ENCODE measurements around the gene NTNG1. TPM values are rescaled to one million over a fixed set of nuclear protein-coding genes. Genes with fewer than 3 reads are reported as not detected.
A peak's percentile ranks its signal among the peaks of the same experiment; 100 is the strongest.
"Not testable (repeated sequence)": the region's sequence is repeated elsewhere in the genome, so short reads cannot be mapped to it uniquely, and the experiment has no call there.

Gene NTNG1
- total and polyA plus RNA-seq, 2 donors, result 1.6 to 5.1 TPM

DNA sequence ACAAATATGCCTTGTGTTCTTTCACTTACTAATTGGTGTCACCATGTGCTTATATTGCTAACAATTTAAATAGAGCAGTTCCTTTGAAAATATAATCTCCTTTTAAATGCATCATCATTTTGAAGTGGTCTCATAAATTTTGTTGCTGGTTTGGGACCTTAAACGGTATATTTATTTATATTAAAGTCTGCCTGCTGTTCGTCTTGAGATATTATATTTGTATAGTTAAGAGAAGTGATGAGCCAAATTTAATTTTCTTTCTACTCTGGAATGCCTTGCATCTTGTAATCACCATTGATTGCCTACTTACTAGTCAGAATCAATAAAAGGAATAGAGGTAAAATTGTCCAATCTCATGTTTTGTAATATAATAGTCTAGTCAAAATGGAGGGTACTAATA, 91.6 kb downstream of the NTNG1 start:
- WGBS, result 97% methylated on average over 2 of the region's 2 CpGs
- no peak overlapping the region for H3K4me3 ChIP-seq (ENCODE audit: low read length in 2 of 2)
- DNase-seq (ENCODE audit: low read depth in 6 of 9, low spot score in 9 of 9), result no peak
- H3K9me3 ChIP-seq (ENCODE audit: control insufficient read depth in 2 of 2, insufficient read depth in 1 of 2, low read length in 1 of 2), result peaks cover 1 to 2% of the 10 kb centered on the region in 2 donors
- no peak overlapping the region for H3K27ac ChIP-seq (ENCODE audit: low read depth in 1 of 2, low read length in 1 of 2)
- no peaks in the 10 kb centered on the region for H3K4me1 ChIP-seq (ENCODE audit: control insufficient read depth in 2 of 2, insufficient read depth in 2 of 2, low read length in 2 of 2)
- H3K27me3 ChIP-seq (ENCODE audit: control insufficient read depth in 2 of 2, insufficient read depth in 1 of 2, low read length in 1 of 2), result no peaks in the 10 kb centered on the region
- H3K36me3 ChIP-seq (ENCODE audit: control insufficient read depth in 2 of 2, insufficient read depth in 2 of 2, low read length in 1 of 2), result no peaks in the 10 kb centered on the region

DNA sequence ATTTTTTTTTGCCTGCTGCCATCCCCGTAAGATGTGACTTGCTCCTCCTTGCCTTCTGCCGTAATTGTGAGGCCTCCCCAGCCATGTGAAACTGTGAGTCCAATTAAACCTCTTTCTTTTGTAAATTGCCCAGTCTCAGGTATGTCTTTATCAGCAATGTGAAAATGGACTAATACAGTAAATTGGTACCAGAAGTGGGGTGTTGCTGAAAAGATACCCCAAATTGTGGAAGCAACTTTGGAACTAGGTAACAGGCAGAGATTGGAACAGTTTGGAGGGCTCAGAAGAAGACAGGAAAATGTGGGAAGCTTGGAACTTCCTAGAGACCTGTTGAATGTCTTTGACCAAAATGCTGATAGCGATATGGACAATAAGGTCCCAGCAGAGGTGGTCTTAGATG, 95.9 kb downstream of the NTNG1 start:
- H3K4me3 ChIP-seq (ENCODE audit: low read length in 2 of 2); H3K9me3 ChIP-seq (ENCODE audit: control insufficient read depth in 2 of 2, insufficient read depth in 1 of 2, low read length in 1 of 2); H3K27me3 ChIP-seq (ENCODE audit: control insufficient read depth in 2 of 2, insufficient read depth in 1 of 2, low read length in 1 of 2); DNase-seq (ENCODE audit: low read depth in 6 of 9, low spot score in 9 of 9); H3K4me1 ChIP-seq (ENCODE audit: control insufficient read depth in 2 of 2, insufficient read depth in 2 of 2, low read length in 2 of 2); H3K36me3 ChIP-seq (ENCODE audit: control insufficient read depth in 2 of 2, insufficient read depth in 2 of 2, low read length in 1 of 2); H3K27ac ChIP-seq (ENCODE audit: low read depth in 1 of 2, low read length in 1 of 2): not testable (repeated sequence)
- 98% methylated on average over 3 of the region's 3 CpGs for WGBS

DNA sequence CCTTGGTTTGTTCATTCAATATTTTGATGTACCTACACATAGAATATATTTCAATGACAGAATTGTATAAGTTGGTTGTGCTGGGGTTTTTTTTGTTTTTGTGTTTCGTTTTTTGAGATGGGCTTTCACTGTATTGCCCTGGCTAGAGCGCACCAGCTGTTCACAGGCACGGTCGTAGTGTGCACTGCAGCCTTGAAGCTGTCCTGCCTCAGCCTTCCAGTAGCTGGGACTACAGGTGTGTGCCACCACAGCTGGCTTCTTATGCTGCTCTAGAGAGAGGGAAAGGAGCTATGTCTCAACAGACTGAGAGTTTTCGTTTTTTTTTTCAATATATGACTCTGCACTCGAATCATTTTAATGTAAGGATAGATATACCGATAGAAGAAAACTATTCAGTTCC, 102.6 kb downstream of the NTNG1 start:
- Histone ChIP-seq H3K27ac (ENCODE audit: low read depth in 1 of 2, low read length in 1 of 2) (no peak overlapping the region), H3K4me1 (ENCODE audit: control insufficient read depth in 2 of 2, insufficient read depth in 2 of 2, low read length in 2 of 2) (peaks cover 3 to 24% of the 10 kb centered on the region in 2 donors), H3K4me3 (ENCODE audit: low read length in 2 of 2) (no peak overlapping the region), H3K9me3 (ENCODE audit: control insufficient read depth in 2 of 2, insufficient read depth in 1 of 2, low read length in 1 of 2) (no peaks in the 10 kb centered on the region), H3K27me3 (ENCODE audit: control insufficient read depth in 2 of 2, insufficient read depth in 1 of 2, low read length in 1 of 2) (no peaks in the 10 kb centered on the region), H3K36me3 (ENCODE audit: control insufficient read depth in 2 of 2, insufficient read depth in 2 of 2, low read length in 1 of 2) (no peaks in the 10 kb centered on the region)
- DNase-seq (ENCODE audit: low read depth in 6 of 9, low spot score in 9 of 9), result peak in 5 of 9 donors; percentile 8 to 39 (median 17)
- 54% methylated on average over 7 of the region's 7 CpGs for WGBS

DNA sequence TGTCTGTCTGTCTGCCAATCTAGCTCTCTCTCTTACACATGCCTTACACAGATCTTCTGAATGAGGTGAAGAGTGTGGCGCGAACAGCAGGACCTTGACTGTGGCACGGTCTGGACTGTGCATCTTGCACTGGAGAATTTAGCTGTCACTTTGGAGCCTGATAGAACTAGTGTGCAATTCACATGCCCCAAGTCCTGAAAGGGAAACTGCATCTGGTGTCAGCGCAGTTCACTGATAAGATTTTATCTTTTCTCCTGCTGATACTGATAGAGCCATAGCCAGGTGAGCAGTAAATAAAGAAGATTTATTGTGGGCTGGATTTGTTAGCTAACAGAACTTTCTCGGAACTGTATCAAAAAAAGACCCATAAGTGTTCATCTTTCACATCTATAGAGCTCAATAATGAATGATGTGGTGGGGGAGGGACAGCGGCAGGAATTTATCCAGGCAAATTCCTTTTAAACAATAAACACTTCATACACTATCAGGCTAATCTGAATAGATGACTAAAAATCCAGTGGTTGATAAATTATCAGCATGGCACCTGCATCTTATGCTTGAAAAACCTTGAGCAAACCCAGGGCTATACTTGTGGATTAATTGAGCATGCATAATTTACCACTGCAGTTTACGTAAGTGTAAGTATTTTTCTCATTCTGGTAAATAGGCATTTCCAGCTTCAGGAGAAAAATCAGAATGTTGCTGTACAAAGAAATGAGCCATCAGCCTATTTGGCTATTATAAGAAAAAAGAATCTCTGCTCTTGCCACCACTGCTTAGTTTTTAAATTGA, 104.1 kb downstream of the NTNG1 start:
- no peak overlapping the region for H3K27ac ChIP-seq (ENCODE audit: low read depth in 1 of 2, low read length in 1 of 2)
- no peaks in the 10 kb centered on the region for H3K36me3 ChIP-seq (ENCODE audit: control insufficient read depth in 2 of 2, insufficient read depth in 2 of 2, low read length in 1 of 2)
- H3K4me1 ChIP-seq (ENCODE audit: control insufficient read depth in 2 of 2, insufficient read depth in 2 of 2, low read length in 2 of 2), result peaks cover 3 to 24% of the 10 kb centered on the region in 2 donors
- H3K4me3 ChIP-seq (ENCODE audit: low read length in 2 of 2), result no peak overlapping the region
- no peaks in the 10 kb centered on the region for H3K27me3 ChIP-seq (ENCODE audit: control insufficient read depth in 2 of 2, insufficient read depth in 1 of 2, low read length in 1 of 2)
- no peaks in the 10 kb centered on the region for H3K9me3 ChIP-seq (ENCODE audit: control insufficient read depth in 2 of 2, insufficient read depth in 1 of 2, low read length in 1 of 2)
- peak in 1 of 9 donors; percentile 19 for DNase-seq (ENCODE audit: low read depth in 6 of 9, low spot score in 9 of 9)
- 51% methylated on average over 7 of the region's 7 CpGs for WGBS

DNA sequence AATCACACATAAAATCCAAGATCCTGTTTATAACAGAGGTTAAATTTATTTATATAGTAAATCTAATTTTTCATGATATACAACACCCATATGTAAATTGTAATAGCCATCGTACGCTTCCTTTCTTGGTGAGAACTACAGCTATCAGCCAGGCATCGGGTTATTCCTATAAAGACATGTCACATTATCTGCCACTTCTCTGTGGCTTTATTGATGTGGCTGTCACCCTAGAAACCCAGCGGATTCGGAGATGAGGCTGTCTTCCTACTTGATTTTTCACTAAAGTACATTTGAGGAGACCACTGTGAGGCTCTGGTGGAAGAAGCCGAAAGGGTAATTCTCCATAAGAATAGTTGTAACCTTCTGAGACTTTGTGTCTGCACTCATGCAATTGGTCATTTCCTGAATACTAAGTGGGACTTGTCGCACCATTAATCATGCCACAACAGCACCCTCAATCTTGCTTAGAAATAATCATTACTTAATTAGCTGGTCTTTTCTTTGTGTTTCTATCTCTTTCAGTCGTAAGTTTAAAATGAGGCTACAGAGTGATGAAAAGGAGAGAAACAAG, 106.0 kb downstream of the NTNG1 start:
- Histone ChIP-seq H3K4me1 (ENCODE audit: control insufficient read depth in 2 of 2, insufficient read depth in 2 of 2, low read length in 2 of 2) (peaks cover 8 to 29% of the 10 kb centered on the region in 2 donors), H3K27ac (ENCODE audit: low read depth in 1 of 2, low read length in 1 of 2) (no peak overlapping the region), H3K4me3 (ENCODE audit: low read length in 2 of 2) (no peak overlapping the region), H3K36me3 (ENCODE audit: control insufficient read depth in 2 of 2, insufficient read depth in 2 of 2, low read length in 1 of 2) (no peaks in the 10 kb centered on the region), H3K27me3 (ENCODE audit: control insufficient read depth in 2 of 2, insufficient read depth in 1 of 2, low read length in 1 of 2) (no peaks in the 10 kb centered on the region), H3K9me3 (ENCODE audit: control insufficient read depth in 2 of 2, insufficient read depth in 1 of 2, low read length in 1 of 2) (no peaks in the 10 kb centered on the region)
- 34% methylated on average over 8 of the region's 8 CpGs for WGBS
- peak in 4 of 9 donors; percentile 24 to 62 (median 31) for DNase-seq (ENCODE audit: low read depth in 6 of 9, low spot score in 9 of 9)

DNA sequence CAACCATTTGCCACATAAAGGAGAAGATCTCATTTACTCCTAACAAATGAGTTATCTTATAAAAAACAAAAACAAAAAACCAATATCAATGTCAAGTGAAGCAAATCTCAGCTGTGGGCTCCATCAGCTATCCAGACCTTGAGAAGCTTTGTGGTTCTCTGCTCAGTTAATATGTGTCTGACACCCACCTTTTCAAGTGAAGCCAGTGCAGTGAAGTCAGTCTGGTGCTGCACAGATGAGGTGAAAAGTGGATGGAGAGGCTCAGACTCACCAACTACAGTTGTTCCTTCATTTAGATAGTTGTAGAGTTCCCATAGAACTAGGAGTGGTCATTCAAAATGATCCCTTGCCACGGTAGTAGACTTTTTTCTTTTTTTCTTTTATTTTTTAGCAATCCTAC, 106.8 kb downstream of the NTNG1 start:
- 98% methylated on average over 1 of the region's 1 CpG for WGBS
- Histone ChIP-seq H3K27ac (ENCODE audit: low read depth in 1 of 2, low read length in 1 of 2) (no peak overlapping the region), H3K4me3 (ENCODE audit: low read length in 2 of 2) (no peak overlapping the region)

GRCh38 chr1:107250169-107250568, 109.3 kb downstream of the NTNG1 start:
- DNase-seq (ENCODE audit: low read depth in 6 of 9, low spot score in 9 of 9), result peak in 4 of 9 donors; percentile 4 to 42 (median 14)
- Histone ChIP-seq H3K27me3 (ENCODE audit: control insufficient read depth in 2 of 2, insufficient read depth in 1 of 2, low read length in 1 of 2) (no peaks in the 10 kb centered on the region), H3K36me3 (ENCODE audit: control insufficient read depth in 2 of 2, insufficient read depth in 2 of 2, low read length in 1 of 2) (no peaks in the 10 kb centered on the region), H3K4me1 (ENCODE audit: control insufficient read depth in 2 of 2, insufficient read depth in 2 of 2, low read length in 2 of 2) (peaks cover 8 to 19% of the 10 kb centered on the region in 2 donors), H3K9me3 (ENCODE audit: control insufficient read depth in 2 of 2, insufficient read depth in 1 of 2, low read length in 1 of 2) (no peaks in the 10 kb centered on the region), H3K27ac (ENCODE audit: low read depth in 1 of 2, low read length in 1 of 2) (peak overlapping the region in 1 of 2 donors; percentile 50), H3K4me3 (ENCODE audit: low read length in 2 of 2) (no peak overlapping the region)
- WGBS, result 0% methylated on average over 1 of the region's 1 CpG

More for the DNA sequence above, 106.8 kb downstream of the NTNG1 start:
- no peaks in the 10 kb centered on the region for H3K9me3 ChIP-seq (ENCODE audit: control insufficient read depth in 2 of 2, insufficient read depth in 1 of 2, low read length in 1 of 2)
- peaks cover 8 to 28% of the 10 kb centered on the region in 2 donors for H3K4me1 ChIP-seq (ENCODE audit: control insufficient read depth in 2 of 2, insufficient read depth in 2 of 2, low read length in 2 of 2)
- H3K36me3 ChIP-seq (ENCODE audit: control insufficient read depth in 2 of 2, insufficient read depth in 2 of 2, low read length in 1 of 2), result no peaks in the 10 kb centered on the region
- H3K27me3 ChIP-seq (ENCODE audit: control insufficient read depth in 2 of 2, insufficient read depth in 1 of 2, low read length in 1 of 2), result no peaks in the 10 kb centered on the region
- no peak for DNase-seq (ENCODE audit: low read depth in 6 of 9, low spot score in 9 of 9)

DNA sequence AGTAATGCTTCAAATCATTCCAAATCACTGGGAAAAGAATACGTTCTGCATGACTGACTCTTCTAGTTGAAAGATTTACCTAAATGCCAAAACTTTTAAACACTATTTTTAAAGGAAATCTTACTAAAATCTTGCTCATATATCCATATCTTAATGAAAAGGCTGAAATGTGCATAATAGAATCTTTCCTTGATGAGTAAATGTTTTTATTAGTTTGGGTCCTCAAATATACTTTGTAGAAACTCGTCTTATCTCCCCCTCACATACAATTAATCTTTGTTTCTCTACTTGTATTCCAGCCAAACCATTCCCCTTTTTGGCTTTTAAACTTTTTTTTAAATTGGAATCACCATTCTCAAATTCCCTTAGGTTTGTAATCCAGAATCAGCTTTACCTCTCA, 110.2 kb downstream of the NTNG1 start:
- peaks cover 8 to 19% of the 10 kb centered on the region in 2 donors for H3K4me1 ChIP-seq (ENCODE audit: control insufficient read depth in 2 of 2, insufficient read depth in 2 of 2, low read length in 2 of 2)
- no peak for DNase-seq (ENCODE audit: low read depth in 6 of 9, low spot score in 9 of 9)
- H3K4me3 ChIP-seq (ENCODE audit: low read length in 2 of 2), result no peak overlapping the region
- H3K27ac ChIP-seq (ENCODE audit: low read depth in 1 of 2, low read length in 1 of 2), result no peak overlapping the region
- no peaks in the 10 kb centered on the region for H3K9me3 ChIP-seq (ENCODE audit: control insufficient read depth in 2 of 2, insufficient read depth in 1 of 2, low read length in 1 of 2)
- H3K36me3 ChIP-seq (ENCODE audit: control insufficient read depth in 2 of 2, insufficient read depth in 2 of 2, low read length in 1 of 2), result no peaks in the 10 kb centered on the region
- no peaks in the 10 kb centered on the region for H3K27me3 ChIP-seq (ENCODE audit: control insufficient read depth in 2 of 2, insufficient read depth in 1 of 2, low read length in 1 of 2)
- 97% methylated on average over 2 of the region's 2 CpGs for WGBS

DNA sequence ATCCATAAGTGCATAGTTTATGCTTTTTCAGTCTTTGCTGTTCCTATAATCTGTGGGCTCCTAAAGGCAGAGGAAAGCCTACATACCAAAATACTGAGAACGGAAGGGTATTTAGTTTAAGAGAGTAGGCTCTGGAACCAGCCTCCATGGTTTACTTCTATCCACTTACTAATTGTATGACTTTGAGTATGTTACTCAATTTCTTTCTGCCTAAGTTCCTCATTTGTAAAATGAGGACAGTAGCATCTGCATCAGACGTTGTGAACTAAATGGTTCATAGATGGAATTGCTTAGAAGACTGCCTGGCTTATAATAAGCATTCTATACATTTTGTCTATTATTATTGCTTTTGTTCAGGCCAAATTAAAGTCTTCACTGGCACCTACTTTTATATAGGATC, 111.0 kb downstream of the NTNG1 start:
- H3K4me1 ChIP-seq (ENCODE audit: control insufficient read depth in 2 of 2, insufficient read depth in 2 of 2, low read length in 2 of 2), result peaks cover 7 to 17% of the 10 kb centered on the region in 2 donors
- H3K9me3 ChIP-seq (ENCODE audit: control insufficient read depth in 2 of 2, insufficient read depth in 1 of 2, low read length in 1 of 2), result no peaks in the 10 kb centered on the region

More for the DNA sequence above, 111.0 kb downstream of the NTNG1 start:
- Histone ChIP-seq H3K36me3 (ENCODE audit: control insufficient read depth in 2 of 2, insufficient read depth in 2 of 2, low read length in 1 of 2) (no peaks in the 10 kb centered on the region), H3K4me3 (ENCODE audit: low read length in 2 of 2) (no peak overlapping the region), H3K27me3 (ENCODE audit: control insufficient read depth in 2 of 2, insufficient read depth in 1 of 2, low read length in 1 of 2) (no peaks in the 10 kb centered on the region), H3K27ac (ENCODE audit: low read depth in 1 of 2, low read length in 1 of 2) (no peak overlapping the region)
- 71% methylated on average over 2 of the region's 2 CpGs for WGBS
- no peak for DNase-seq (ENCODE audit: low read depth in 6 of 9, low spot score in 9 of 9)
